ENCODE data around the gene NLRC5. TPM values are rescaled to one million over a fixed set of nuclear protein-coding genes. Genes with fewer than 3 reads are reported as not detected.

The NLRC5 gene
- total RNA-seq, 1 donor from 2014 or later = 44.9 TPM

- ATAC-seq = no peak
- no peaks in the 10 kb centered on the region for H3K27me3 ChIP-seq
- H3K4me1 ChIP-seq = peaks cover 28% of the 10 kb centered on the region
- H3K36me3 ChIP-seq = no peaks in the 10 kb centered on the region
- H3K4me3 ChIP-seq = no peak overlapping the region
- TF ChIP-seq CTCF (IDR thresholded peaks at IDR 0.05) = no peak
- no peaks in the 10 kb centered on the region for H3K9me3 ChIP-seq
- no peak overlapping the region for H3K27ac ChIP-seq
- intact Hi-C loops (cut with DNase I) = no loop called here
- no peak for DNase-seq
These were observed 8.6 kb downstream of the NLRC5 start for GRCh38 chr16:56997931-56998330.

- Histone ChIP-seq H3K4me3 (no peak overlapping the region), H3K27ac (no peak overlapping the region), H3K9me3 (no peaks in the 10 kb centered on the region), H3K4me1 (peaks cover 24% of the 10 kb centered on the region), H3K36me3 (no peaks in the 10 kb centered on the region), H3K27me3 (no peaks in the 10 kb centered on the region)
- intact Hi-C loops (cut with DNase I) = no loop called here
- ATAC-seq = no peak
- no peak for TF ChIP-seq CTCF (IDR thresholded peaks at IDR 0.05)
- no peak for DNase-seq
These were observed 9.0 kb downstream of the NLRC5 start for GRCh38 chr16:56998352-56998751.

- Histone ChIP-seq H3K27me3 (no peaks in the 10 kb centered on the region), H3K36me3 (no peaks in the 10 kb centered on the region), H3K4me1 (peaks cover 22% of the 10 kb centered on the region), H3K9me3 (no peaks in the 10 kb centered on the region), H3K27ac (peak overlapping the region; percentile 73), H3K4me3 (no peak overlapping the region)
- intact Hi-C loops (cut with DNase I) = no loop called here
- ATAC-seq = no peak
- TF ChIP-seq CTCF (IDR thresholded peaks at IDR 0.05) = no peak
- DNase-seq = no peak
These were observed 9.5 kb downstream of the NLRC5 start for GRCh38 chr16:56998861-56999260.

- intact Hi-C loops (cut with DNase I) = no loop called here
- Histone ChIP-seq H3K4me1 (peaks cover 22% of the 10 kb centered on the region), H3K27ac (peak overlapping the region; percentile 73), H3K4me3 (no peak overlapping the region), H3K27me3 (no peaks in the 10 kb centered on the region), H3K36me3 (peaks cover 3% of the 10 kb centered on the region), H3K9me3 (no peaks in the 10 kb centered on the region)
- no peak for TF ChIP-seq CTCF (IDR thresholded peaks at IDR 0.05)
- ATAC-seq = peak; percentile 27
- DNase-seq = no peak
These were observed 10.3 kb downstream of the NLRC5 start for GRCh38 chr16:56999409-57000270.

- ATAC-seq = peak; percentile 56
- no peaks in the 10 kb centered on the region for H3K9me3 ChIP-seq
- no peaks in the 10 kb centered on the region for H3K27me3 ChIP-seq
- DNase-seq = no peak
- peak overlapping the region; percentile 73 for H3K27ac ChIP-seq
- intact Hi-C loops (cut with DNase I) = no loop called here
- peaks cover 22% of the 10 kb centered on the region for H3K4me1 ChIP-seq
- no peak for TF ChIP-seq CTCF (IDR thresholded peaks at IDR 0.05)
- H3K4me3 ChIP-seq = no peak overlapping the region
- peaks cover 8% of the 10 kb centered on the region for H3K36me3 ChIP-seq
These were observed 11.1 kb downstream of the NLRC5 start for GRCh38 chr16:57000271-57001025.
